KOPT-K1 (cell line): ENCODE results near the gene PAX8.
A peak's percentile ranks its signal among the peaks of the same experiment; 100 is the strongest.
"Not testable (repeated sequence)": the region's sequence is repeated elsewhere in the genome, so short reads cannot be mapped to it uniquely, and the experiment has no call there.

ENCODE experiments used
- H3K27ac ChIP-seq: fragments of 200-600 bp; sonication (generic); 2 replicates; pipeline ENCODE4 v1.5.1; 2016; ENCODE audit warnings: antibody characterized with exemption, mild to moderate bottlenecking, low read depth, low read length; ENCODE audit not compliant: poor library complexity, severe bottlenecking
- H3K36me3 ChIP-seq: fragments of 200-600 bp; sonication (generic); 2 replicates; pipeline ENCODE4 v1.5.1; 2017; ENCODE audit warnings: antibody characterized with exemption, mild to moderate bottlenecking, low read length, moderate library complexity; ENCODE audit not compliant: insufficient read depth
- H3K9me3 ChIP-seq: fragments of 200-600 bp; sonication (generic); 2 replicates; pipeline ENCODE4 v1.5.1; 2017; ENCODE audit warnings: antibody characterized with exemption, low read length, mild to moderate bottlenecking; ENCODE audit not compliant: insufficient read depth, poor library complexity, severe bottlenecking

PAX8 gene

DNA sequence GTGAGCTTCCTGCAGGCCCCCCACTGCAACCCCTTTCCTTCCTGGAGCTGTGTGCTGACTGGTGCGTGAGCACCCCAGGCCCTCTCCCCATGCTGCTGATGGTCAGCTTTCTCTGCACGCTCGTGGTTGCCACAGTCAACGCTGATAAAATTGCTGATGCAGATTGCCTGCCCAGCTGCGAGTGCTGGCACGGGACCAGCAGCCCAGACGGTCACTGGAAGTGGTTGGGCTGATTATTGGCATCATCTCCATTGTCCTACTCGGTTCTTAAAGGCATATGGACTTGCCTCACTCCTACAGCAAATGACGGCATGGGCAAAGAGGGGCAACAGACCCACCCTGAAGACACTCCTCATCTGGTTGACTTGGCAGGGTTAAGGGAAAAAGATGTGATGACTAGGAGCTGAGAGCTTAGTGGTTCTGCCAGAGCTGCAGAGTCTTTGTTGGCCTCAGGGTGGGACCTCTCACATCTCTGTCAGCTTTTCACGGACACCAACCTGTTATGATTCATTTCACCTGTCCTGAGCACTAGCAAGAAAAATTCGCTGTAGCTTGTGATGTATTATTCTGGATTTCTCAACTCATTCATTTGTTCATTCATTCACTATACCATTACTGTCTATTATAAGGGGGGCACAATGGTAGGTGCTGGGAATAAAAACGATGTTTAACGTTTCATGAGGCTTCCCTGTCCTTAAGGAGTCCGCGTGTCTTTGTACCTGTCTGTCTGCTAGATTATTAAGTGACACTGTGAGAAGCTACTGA lies 38.4 kb downstream of the PAX8 start:
- no peaks in the 10 kb centered on the region for H3K9me3 ChIP-seq
- peaks cover 71% of the 10 kb centered on the region for H3K36me3 ChIP-seq
- no peak overlapping the region for H3K27ac ChIP-seq

- no peak overlapping the region for H3K27ac ChIP-seq
- H3K36me3 ChIP-seq = peaks cover 70% of the 10 kb centered on the region
- no peaks in the 10 kb centered on the region for H3K9me3 ChIP-seq
Observed at GRCh38 chr2:113238871-113239839, 39.6 kb downstream of the PAX8 start.

- Histone ChIP-seq H3K9me3 (no peaks in the 10 kb centered on the region), H3K27ac (no peak overlapping the region), H3K36me3 (peaks cover 61% of the 10 kb centered on the region)
Observed at GRCh38 chr2:113237604-113238160, 41.0 kb downstream of the PAX8 start.

DNA sequence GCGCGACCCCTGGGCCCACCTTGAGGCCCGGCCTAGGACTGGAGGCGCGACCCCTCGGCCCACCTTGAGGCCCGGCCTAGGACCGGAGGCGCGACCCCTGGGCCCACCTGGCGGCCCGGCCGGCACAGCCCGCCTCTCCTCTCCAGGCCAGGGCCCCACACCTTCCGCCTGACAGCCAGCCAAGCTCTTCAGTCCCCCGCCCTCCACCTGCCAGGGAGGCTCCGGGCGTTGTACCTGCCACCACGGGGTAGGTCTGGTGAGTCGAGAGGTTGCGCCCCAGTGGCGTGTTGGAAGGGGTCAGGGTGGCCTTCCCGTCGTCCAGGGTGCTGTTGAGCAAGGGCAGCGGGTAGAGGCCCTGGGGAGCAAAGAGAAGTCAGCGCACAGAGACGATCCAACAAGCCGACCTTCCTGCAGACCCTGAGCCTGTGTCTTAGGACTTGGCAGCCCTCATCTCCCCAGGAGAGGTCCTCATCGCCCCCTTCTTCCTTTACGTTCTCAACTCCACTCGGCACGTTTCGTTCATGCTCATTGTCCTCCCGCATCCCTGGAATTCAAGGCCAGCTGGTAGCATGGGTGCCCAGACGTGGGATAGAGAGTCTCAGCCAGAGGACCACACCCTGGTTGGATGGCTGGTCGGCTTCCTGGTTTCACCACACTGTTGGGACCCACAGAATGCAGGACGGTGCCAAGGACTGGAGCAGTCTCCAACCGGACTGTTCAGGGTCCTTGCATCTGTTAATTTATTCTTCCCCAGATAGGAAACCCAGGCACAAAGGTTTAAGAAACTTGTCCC lies 42.2 kb downstream of the PAX8 start:
- peaks cover 50% of the 10 kb centered on the region for H3K36me3 ChIP-seq
- peak overlapping the region; percentile 85 for H3K27ac ChIP-seq
- no peaks in the 10 kb centered on the region for H3K9me3 ChIP-seq

DNA sequence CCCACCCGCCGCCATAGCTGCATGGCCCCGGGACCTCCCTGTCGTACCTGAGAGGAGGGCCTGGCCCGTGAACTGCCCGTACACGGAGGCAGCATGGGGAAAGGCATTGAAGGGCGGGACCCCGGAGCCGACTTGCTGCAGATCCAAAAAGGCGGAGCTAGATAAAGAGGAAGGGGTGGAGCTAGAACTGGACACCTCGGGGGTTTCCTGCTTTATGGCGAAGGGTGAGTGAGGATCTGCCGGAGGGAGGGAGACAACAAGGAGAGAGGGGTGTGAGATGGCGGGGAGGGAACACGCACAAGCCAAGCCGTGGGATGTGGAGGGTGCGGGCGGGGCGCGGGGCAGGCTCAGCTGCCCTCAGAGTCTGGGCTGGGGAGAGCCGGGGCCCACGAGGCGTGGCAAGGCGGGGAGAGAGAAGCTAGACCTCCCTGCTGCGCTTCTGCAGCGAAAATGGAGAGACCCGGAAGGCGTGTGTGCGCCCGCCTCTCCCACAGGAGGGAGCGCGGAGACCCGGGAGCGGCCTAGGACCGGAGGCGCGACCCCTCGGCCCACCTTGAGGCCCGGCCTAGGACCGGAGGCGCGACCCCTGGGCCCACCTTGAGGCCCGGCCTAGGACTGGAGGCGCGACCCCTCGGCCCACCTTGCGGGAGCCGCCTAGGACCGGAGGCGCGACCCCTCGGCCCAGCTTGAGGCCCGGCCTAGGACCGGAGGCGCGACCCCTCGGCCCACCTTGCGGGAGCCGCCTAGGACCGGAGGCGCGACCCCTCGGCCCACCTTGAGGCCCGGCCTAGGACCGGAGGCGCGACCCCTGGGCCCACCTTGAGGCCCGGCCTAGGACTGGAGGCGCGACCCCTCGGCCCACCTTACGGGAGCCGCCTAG lies 43.1 kb downstream of the PAX8 start:
- Histone ChIP-seq H3K36me3 (peaks cover 40% of the 10 kb centered on the region), H3K27ac (peak overlapping the region; percentile 85)

DNA sequence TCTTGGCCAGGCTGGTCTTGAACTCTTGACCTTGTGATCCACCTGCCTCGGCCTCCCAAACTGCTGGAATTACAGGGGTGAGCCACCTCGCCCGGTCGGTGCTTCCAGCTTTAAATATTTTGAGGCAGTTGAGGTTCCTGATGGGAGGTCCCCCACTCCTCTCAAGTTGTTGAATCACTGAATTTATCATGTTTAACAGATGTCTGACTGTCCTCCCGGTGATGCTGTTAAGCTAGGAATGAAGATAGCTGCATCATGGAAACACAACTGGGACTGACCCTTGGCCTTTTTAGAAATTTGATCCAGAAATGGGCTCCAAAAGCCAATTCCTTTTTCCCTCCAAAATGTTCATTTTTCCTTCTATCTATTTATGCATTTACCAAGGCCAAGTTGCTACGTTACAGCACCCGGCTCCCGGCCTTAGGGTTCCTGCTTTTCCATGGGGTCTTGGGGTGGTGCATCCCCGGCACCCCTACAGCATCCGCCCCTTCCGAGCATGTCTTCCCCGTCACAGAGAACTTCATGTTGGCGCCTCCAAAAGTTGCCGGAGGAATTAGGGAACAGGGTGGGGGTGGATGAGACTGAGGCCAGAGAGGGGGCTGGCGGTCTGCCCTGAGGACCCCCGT lies 43.9 kb downstream of the PAX8 start:
- H3K9me3 ChIP-seq = no peaks in the 10 kb centered on the region
- peak overlapping the region; percentile 85 for H3K27ac ChIP-seq
- peaks cover 33% of the 10 kb centered on the region for H3K36me3 ChIP-seq

More for the DNA sequence above, 43.1 kb downstream of the PAX8 start:
- not testable (repeated sequence) for H3K9me3 ChIP-seq

- H3K36me3 ChIP-seq = peaks cover 23% of the 10 kb centered on the region
- H3K9me3 ChIP-seq = no peaks in the 10 kb centered on the region
- no peak overlapping the region for H3K27ac ChIP-seq
Observed at GRCh38 chr2:113233593-113234550, 44.8 kb downstream of the PAX8 start.

DNA sequence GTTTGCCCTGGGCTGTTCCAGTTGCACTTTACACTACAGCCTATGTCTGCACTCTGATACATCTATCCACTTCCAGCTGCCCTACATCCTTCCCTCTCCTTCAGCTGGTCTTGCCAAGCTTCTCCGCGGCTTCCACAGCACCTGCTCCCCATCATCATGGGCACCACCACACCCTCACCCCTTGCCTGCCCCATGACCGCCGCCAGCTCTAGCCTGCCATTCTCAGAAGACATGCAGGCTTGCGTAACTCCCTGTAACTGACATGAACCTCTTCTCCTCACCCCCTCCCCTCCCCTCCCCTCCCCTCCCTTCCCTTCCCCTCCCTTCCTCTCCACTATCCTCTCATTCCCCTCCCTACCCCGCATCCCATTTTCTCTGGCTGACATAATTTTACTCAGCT lies 46.0 kb downstream of the PAX8 start:
- Histone ChIP-seq H3K27ac (no peak overlapping the region), H3K9me3 (no peaks in the 10 kb centered on the region), H3K36me3 (peaks cover 12% of the 10 kb centered on the region)

DNA sequence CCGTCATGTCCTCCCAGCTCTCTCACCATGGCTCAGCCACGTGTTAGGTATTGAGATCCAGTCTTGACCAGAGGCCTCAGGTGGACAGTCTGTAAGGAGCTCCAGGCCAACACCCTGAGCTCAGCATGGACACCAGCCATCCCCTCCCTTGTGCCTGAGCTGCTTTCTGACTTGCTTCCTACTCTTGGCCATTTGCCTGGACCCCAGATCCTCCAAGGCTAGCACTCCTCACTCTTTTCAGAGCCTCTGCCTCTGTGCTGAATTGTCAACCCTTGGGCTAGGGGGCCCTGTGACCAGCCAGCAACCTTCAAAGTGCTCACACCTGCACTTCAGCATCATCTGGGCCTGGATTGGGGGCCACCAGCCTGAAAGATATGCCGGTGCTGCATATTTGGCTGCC lies 46.6 kb downstream of the PAX8 start:
- no peak overlapping the region for H3K27ac ChIP-seq
- no peaks in the 10 kb centered on the region for H3K9me3 ChIP-seq
- peaks cover 6% of the 10 kb centered on the region for H3K36me3 ChIP-seq

DNA sequence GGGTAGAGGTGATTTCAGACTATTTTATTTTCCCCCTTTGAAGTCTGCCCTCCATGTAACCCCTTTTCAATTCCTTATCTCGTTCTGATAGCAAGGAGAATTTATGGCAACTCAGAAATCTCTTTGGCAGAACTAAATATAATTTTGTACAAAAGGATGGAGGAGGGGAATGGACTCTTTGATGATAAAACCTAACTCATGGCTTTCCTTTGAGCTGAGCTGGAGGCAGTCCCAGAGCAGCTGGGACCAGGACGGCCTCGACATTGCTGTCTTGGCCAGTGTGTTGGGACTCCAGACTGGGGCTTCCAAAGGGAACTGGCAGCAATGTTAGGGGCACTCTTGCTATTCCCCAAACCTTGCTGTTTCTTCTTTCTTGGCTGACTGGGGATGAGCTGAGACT lies 47.7 kb downstream of the PAX8 start:
- Histone ChIP-seq H3K36me3 (no peaks in the 10 kb centered on the region), H3K9me3 (no peaks in the 10 kb centered on the region), H3K27ac (no peak overlapping the region)

GRCh38 chr2:113230531-113230930 lies 48.2 kb downstream of the PAX8 start:
- Histone ChIP-seq H3K36me3 (no peaks in the 10 kb centered on the region), H3K27ac (no peak overlapping the region), H3K9me3 (no peaks in the 10 kb centered on the region)

GRCh38 chr2:113229795-113230194 lies 48.9 kb downstream of the PAX8 start:
- no peak overlapping the region for H3K27ac ChIP-seq
- H3K36me3 ChIP-seq = no peaks in the 10 kb centered on the region
- H3K9me3 ChIP-seq = no peaks in the 10 kb centered on the region
